ENCODE data around the gene ZGPAT.

DNA sequence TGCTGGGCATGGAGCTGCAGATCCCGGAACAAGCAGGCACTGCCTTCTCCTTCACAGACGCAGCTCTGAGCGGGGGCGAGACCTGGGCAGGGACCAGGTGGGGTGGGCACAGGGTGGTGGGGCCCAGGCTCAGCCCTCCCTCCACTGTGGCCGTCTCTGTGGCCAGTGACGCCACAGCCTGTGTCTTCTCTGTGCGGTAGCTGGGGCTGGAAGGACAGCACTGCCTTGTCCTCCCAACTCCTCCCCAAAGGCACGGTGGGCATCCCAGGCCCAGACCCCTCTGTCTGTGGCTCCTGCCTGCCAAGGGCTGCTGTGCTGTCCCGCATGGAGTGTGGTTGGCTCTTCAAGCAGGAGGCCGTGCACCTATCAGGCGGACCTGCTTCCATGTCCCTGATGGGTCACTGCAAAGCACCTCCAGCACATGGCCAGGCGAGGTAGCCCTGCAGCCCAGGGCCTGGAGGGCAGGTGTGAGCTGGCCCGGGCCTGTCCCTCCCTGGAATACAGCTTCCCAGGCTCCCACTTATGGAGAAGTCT lies 26.2 kb upstream of the ZGPAT start:
- TF ChIP-seq CTCF (IDR thresholded peaks at IDR 0.05), result no peak
- no peak for TF ChIP-seq POLR2A (IDR thresholded peaks at IDR 0.05)

All from ovary (tissue), 3 donors.